Retinal pigment epithelial cell (primary cell): ENCODE results near the gene ZNF467.

ENCODE experiments used
- DNase-seq: peaks from one replicate; pipeline ENCODE4 v3.0.0-alpha.2; 2010; ENCODE audit warnings: low read depth
- H3K4me3 ChIP-seq: 2 replicates; pipeline ENCODE4 v1.5.1; 2011; ENCODE audit warnings: mild to moderate bottlenecking, low read length, control low read depth, moderate library complexity
- CTCF ChIP-seq: conservative IDR thresholded peaks from 2 replicates; pipeline ENCODE4 v1.5.1; 2011; ENCODE audit warnings: low read depth, low read length, control low read depth, inconsistent platforms

The ZNF467 gene

GRCh38 chr7:149773446-149774236 lies at the start of gene ZNF467:
ZNF467 (minus strand) TSS chr7:149773588; CDS start chr7:149771032, 2,556 bp downstream.
- peak within 1 kb of the TSS; percentile 60 for H3K4me3 ChIP-seq
- TF ChIP-seq CTCF: no peak
- DNase-seq: no peak

GRCh38 chr7:149822353-149822943 lies 49.1 kb upstream of the ZNF467 start:
- no peak for DNase-seq
- H3K4me3 ChIP-seq: no peak overlapping the region
- no peak for TF ChIP-seq CTCF

- H3K4me3 ChIP-seq: no peak overlapping the region
- DNase-seq: no peak
- no peak for TF ChIP-seq CTCF
These were observed 48.1 kb upstream of the ZNF467 start for GRCh38 chr7:149821191-149822148.

- TF ChIP-seq CTCF: no peak
- H3K4me3 ChIP-seq: no peak overlapping the region
- DNase-seq: no peak
These were observed 47.3 kb upstream of the ZNF467 start for GRCh38 chr7:149820622-149821190.

- DNase-seq: no peak
- no peak for TF ChIP-seq CTCF
These were observed 46.6 kb upstream of the ZNF467 start for GRCh38 chr7:149819961-149820340.

GRCh38 chr7:149819141-149819960 lies 46.0 kb upstream of the ZNF467 start:
- DNase-seq: no peak
- no peak overlapping the region for H3K4me3 ChIP-seq
- TF ChIP-seq CTCF: no peak

More at GRCh38 chr7:149819961-149820340, 46.6 kb upstream of the ZNF467 start:
- H3K4me3 ChIP-seq: no peak overlapping the region
